Lung (tissue), 12 donors: ENCODE results near the gene GNAS-AS1. TPM values are rescaled to one million over a fixed set of nuclear protein-coding genes. Genes with fewer than 3 reads are reported as not detected.

ENCODE experiments used
- ATAC-seq: fragments of 200-7000 bp; cut with Tn5 transposase; one replicate; pipeline ENCODE4 v1.9.1; 2020; ENCODE audit warnings: moderate number of reproducible peaks; ENCODE audit not compliant: insufficient read depth, low FRiP score
- DNase-seq, 3 donors: peaks; one replicate each; pipeline ENCODE4 v3.0.0-alpha.2; 2013 to 2017
- H3K27ac ChIP-seq, 2 donors: one replicate each; pipeline ENCODE4 v1.5.1; 2013; ENCODE audit warnings: mild to moderate bottlenecking in 2 of 2, moderate library complexity in 2 of 2, control low read depth in 1 of 2, inconsistent platforms in 1 of 2, low read depth in 1 of 2, low read length in 1 of 2
- H3K27me3 ChIP-seq, 3 donors: one replicate each; pipeline ENCODE4 v1.5.1; 2013; ENCODE audit warnings: low read length in 2 of 3; ENCODE audit not compliant: control insufficient read depth in 3 of 3, insufficient read depth in 3 of 3
- H3K36me3 ChIP-seq, 4 donors: one replicate each; pipeline ENCODE4 v1.5.1; 2013; ENCODE audit warnings: low read length in 4 of 4, mild to moderate bottlenecking in 1 of 4, moderate library complexity in 1 of 4; ENCODE audit not compliant: control insufficient read depth in 4 of 4, insufficient read depth in 4 of 4
- H3K4me1 ChIP-seq, 5 donors: one replicate each; pipeline ENCODE4 v1.5.1; 2013; ENCODE audit warnings: low read length in 5 of 5, mild to moderate bottlenecking in 2 of 5, moderate library complexity in 1 of 5; ENCODE audit not compliant: control insufficient read depth in 5 of 5, insufficient read depth in 5 of 5
- H3K4me3 ChIP-seq: one replicate; pipeline ENCODE4 v1.5.1; 2013; ENCODE audit warnings: mild to moderate bottlenecking, control low read depth, moderate library complexity
- H3K9ac ChIP-seq, 2 donors: one replicate each; pipeline ENCODE4 v1.5.1; 2013; ENCODE audit warnings: low read length in 2 of 2, control low read depth in 1 of 2; ENCODE audit not compliant: insufficient read depth in 1 of 2
- H3K9me3 ChIP-seq, 4 donors: one replicate each; pipeline ENCODE4 v1.5.1; 2013; ENCODE audit warnings: low read length in 3 of 4, mild to moderate bottlenecking in 1 of 4, moderate library complexity in 1 of 4; ENCODE audit not compliant: control insufficient read depth in 4 of 4, insufficient read depth in 3 of 4
- WGBS, 2 donors: extraction: QIAGEN DNeasy Blood & Tissue Kit; methylation state at CpG; one replicate each; pipeline ENCODE4 v1.1.7; 2013; 5-methylcytosine and 5-hydroxymethylcytosine counted together
- polyA plus RNA-seq, 2 donors: library from polyadenylated mRNA; stranded (reverse); fragments of 200-250 nt; gene quantifications; one replicate each; pipeline ENCODE4 v1.2.1, GENCODE V29; 2013
- total RNA-seq, 2 donors: library from RNA; depleted of rRNA in 1 of 2; stranded (reverse); fragments of >200 nt in 1 of 2; gene quantifications; one replicate each; pipeline ENCODE4 v1.2.1, GENCODE V29; 2014 to 2021
- TF ChIP-seq, protein P1 (sequence below): IDR thresholded peaks from 2 replicates; pipeline ENCODE4 v1.5.1; 2012; ENCODE audit warnings: mild to moderate bottlenecking; ENCODE audit errors: control extremely low read depth, extremely low read depth
- donor health status: control.
- donor health status: control.
- donor health status: Bipolar disorder and iron deficiency.
- donor health status: healthy.
- donor health status: DM: yes; HTN: yes; CAD: no.

The GNAS-AS1 gene
- total and polyA plus RNA-seq, 4 donors: 0.07 to 1.9 (median 0.74) TPM

DNA sequence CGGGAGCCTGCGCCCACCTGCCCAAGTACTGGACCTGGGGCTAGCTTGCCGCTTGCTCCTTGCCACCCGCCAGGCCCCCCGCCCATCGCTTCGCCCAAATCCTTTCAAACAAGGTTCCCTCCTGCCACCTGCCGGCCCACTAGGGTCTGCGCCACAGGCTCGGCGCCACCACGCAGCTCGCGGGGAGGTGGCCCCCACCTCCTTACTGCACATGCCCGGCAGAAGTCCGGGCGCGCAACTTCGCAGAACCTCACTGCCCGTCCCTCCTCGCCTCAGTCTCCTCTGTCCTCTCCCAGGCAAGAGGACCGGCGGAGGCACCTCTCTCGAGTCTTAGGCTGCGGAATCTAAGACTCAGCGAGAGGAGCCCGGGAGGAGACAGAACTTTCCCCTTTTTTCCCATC is 11.2 kb downstream of the GNAS-AS1 start:
- Histone ChIP-seq H3K4me3 (no peak overlapping the region), H3K27me3 (peaks cover 0 to 55% (median 39%) of the 10 kb centered on the region in 3 donors), H3K9ac (no peak overlapping the region), H3K9me3 (no peaks in the 10 kb centered on the region), H3K4me1 (peaks cover 0 to 10% (median 2%) of the 10 kb centered on the region in 5 donors), H3K36me3 (peaks cover 0 to 2% (median 0%) of the 10 kb centered on the region in 4 donors), H3K27ac (no peak overlapping the region)
- no peak for ATAC-seq
- TF ChIP-seq, protein P1, sequence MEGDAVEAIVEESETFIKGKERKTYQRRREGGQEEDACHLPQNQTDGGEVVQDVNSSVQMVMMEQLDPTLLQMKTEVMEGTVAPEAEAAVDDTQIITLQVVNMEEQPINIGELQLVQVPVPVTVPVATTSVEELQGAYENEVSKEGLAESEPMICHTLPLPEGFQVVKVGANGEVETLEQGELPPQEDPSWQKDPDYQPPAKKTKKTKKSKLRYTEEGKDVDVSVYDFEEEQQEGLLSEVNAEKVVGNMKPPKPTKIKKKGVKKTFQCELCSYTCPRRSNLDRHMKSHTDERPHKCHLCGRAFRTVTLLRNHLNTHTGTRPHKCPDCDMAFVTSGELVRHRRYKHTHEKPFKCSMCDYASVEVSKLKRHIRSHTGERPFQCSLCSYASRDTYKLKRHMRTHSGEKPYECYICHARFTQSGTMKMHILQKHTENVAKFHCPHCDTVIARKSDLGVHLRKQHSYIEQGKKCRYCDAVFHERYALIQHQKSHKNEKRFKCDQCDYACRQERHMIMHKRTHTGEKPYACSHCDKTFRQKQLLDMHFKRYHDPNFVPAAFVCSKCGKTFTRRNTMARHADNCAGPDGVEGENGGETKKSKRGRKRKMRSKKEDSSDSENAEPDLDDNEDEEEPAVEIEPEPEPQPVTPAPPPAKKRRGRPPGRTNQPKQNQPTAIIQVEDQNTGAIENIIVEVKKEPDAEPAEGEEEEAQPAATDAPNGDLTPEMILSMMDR: peak; percentile 6
- WGBS, 2 donors: 54% methylated on average over 27 of the region's 27 CpGs
- peak; percentile 50 to 62 (median 61) for DNase-seq

DNA sequence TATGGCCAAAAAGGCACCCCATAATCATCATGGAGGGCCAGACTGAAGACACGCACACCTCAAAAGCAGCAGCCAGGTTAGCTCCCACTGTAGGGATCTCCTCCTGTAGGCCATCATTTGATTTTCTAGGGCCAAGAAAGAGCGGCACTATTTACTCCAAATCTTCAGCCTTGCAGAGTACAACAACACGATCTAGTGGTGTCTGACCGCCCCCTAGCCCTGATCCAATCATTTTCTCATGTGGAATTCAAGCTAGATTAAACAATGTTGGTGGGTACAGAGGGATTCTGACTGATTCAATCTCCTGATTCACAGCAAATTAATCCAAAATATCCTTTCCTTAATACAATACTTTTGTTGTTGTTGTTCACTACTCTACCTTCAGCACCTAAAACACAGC is 12.5 kb downstream of the GNAS-AS1 start:
- WGBS, 2 donors: 75 to 81% methylated on average over 4 of the region's 4 CpGs
- TF ChIP-seq, protein P1: no peak
- peaks cover 0 to 42% (median 27%) of the 10 kb centered on the region in 3 donors for H3K27me3 ChIP-seq
- no peak overlapping the region for H3K27ac ChIP-seq
- H3K9ac ChIP-seq: no peak overlapping the region
- H3K9me3 ChIP-seq: no peaks in the 10 kb centered on the region
- ATAC-seq (no peak), DNase-seq (no peak)
- no peak overlapping the region for H3K4me3 ChIP-seq
- peaks cover 0 to 2% (median 0%) of the 10 kb centered on the region in 4 donors for H3K36me3 ChIP-seq
- peaks cover 0 to 10% (median 2%) of the 10 kb centered on the region in 5 donors for H3K4me1 ChIP-seq

DNA sequence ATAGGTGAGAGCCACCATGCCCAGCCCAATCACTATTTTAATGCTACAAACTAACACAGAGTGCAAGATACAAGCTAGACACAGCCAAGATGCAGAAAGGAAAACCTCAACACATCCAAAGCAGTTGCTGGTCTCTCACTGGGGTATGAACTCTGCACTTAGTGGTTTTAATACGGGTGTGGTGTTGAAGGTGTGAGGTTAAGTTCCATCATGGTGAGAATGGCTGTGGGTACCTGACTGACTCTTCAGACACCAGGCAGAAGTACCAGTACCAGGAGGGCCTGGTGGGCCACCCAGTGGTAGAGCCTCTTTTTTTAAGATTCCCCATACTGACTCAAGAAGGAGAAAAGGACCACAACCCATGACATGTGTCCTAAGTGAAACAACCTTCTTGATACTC is 13.0 kb downstream of the GNAS-AS1 start:
- H3K36me3 ChIP-seq: peaks cover 0 to 2% (median 0%) of the 10 kb centered on the region in 4 donors
- TF ChIP-seq, protein P1: no peak
- H3K27ac ChIP-seq: no peak overlapping the region
- no peak for ATAC-seq
- no peak for DNase-seq
- H3K9ac ChIP-seq: no peak overlapping the region
- H3K4me3 ChIP-seq: no peak overlapping the region
- H3K27me3 ChIP-seq: peaks cover 0 to 37% (median 22%) of the 10 kb centered on the region in 3 donors
- WGBS, 2 donors: 86 to 91% methylated on average over 1 of the region's 1 CpG
- H3K4me1 ChIP-seq: peaks cover 0 to 10% (median 2%) of the 10 kb centered on the region in 5 donors
- H3K9me3 ChIP-seq: no peaks in the 10 kb centered on the region

DNA sequence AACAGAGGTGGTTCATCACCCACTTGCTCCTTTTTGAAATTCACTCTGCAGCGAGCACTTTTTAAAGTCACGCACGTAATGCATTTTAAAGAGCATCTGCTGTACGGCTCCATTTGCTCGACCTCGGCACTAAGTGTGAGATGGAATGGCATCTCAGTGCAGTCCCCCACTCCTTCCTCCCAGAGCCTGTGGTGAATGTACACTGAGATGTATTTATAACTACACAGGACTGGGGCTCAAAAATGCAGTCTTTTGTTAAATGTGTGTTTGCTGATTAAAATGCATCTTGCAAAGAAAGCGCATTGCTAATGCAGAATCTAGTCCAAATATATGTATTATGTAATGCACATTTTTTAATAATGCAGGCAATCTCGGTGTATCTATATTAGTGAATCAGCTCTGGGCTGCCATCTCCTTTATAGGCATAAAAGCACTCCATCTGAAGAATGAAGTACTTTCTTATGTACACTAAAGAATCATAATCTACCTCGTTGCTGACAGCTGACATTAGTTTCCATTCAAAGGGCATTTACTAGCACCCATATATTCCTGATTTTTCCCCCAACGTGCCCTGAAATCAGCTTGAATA is 14.0 kb downstream of the GNAS-AS1 start:
- Histone ChIP-seq H3K9ac (no peak overlapping the region), H3K36me3 (no peaks in the 10 kb centered on the region), H3K27ac (no peak overlapping the region), H3K9me3 (no peaks in the 10 kb centered on the region), H3K27me3 (peaks cover 0 to 28% (median 14%) of the 10 kb centered on the region in 3 donors), H3K4me3 (no peak overlapping the region), H3K4me1 (peaks cover 0 to 8% (median 0%) of the 10 kb centered on the region in 5 donors)
- WGBS, 2 donors: 79 to 88% methylated on average over 10 of the region's 10 CpGs
- ATAC-seq (no peak), DNase-seq (no peak)
- TF ChIP-seq, protein P1: no peak
